HG03442 (cell line): ENCODE results near the gene PM20D2.

Source experiments
- ATAC-seq: cut with Tn5 transposase; IDR thresholded peaks from one replicate; pipeline ENCODE4 v1.9.1; 2021; ENCODE audit warnings: mild to moderate bottlenecking, moderate library complexity; ENCODE audit not compliant: unreplicated experiment

PM20D2 gene

GRCh38 chr6:89200706-89201215 is 54.9 kb downstream of the PM20D2 start:
- no peak for ATAC-seq

- ATAC-seq, result no peak
Measured at GRCh38 chr6:89204096-89204495, 58.2 kb downstream of the PM20D2 start.

GRCh38 chr6:89205819-89206218 is 60.0 kb downstream of the PM20D2 start:
- no peak for ATAC-seq

- no peak for ATAC-seq
Measured at GRCh38 chr6:89208551-89208950, 62.7 kb downstream of the PM20D2 start.

- no peak for ATAC-seq
Measured at GRCh38 chr6:89209457-89209856, 63.6 kb downstream of the PM20D2 start.

GRCh38 chr6:89212472-89212871 is 66.6 kb downstream of the PM20D2 start:
- ATAC-seq, result no peak

GRCh38 chr6:89214197-89214596 is 68.3 kb downstream of the PM20D2 start:
- no peak for ATAC-seq
